Endometrium (tissue), 2 donors: Measurements from ENCODE around the gene GPX6.
"Not testable (repeated sequence)": the region's sequence is repeated elsewhere in the genome, so short reads cannot be mapped to it uniquely, and the experiment has no call there.

Experiments
- FAIRE-seq: peaks from 2 replicates; lab custom pipeline; 2012; peaks lifted over from hg19 to GRCh38; lab: Jason Lieb, UNC
- donor health status: control.
- donor health status: control.

Gene GPX6, protein sequence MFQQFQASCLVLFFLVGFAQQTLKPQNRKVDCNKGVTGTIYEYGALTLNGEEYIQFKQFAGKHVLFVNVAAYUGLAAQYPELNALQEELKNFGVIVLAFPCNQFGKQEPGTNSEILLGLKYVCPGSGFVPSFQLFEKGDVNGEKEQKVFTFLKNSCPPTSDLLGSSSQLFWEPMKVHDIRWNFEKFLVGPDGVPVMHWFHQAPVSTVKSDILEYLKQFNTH

DNA sequence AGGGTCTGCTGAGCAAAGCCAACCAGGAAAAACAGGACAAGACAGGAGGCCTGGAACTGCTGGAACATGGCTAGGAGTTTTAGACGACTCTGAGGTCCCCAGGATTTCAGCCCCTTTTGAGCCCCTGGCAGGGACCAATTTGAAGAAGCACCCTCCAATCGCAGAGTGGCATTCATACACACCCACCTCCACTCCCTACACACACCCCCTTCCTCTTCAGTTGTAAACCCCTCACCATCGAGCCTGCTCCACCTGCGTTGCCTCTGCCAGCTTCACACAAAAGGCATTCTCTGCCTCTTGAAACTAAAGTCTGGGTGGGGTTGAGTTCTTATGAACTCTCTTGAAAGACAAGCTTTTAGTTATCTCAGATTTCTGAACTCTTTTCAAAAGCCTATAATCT is at the start of gene GPX6:
TSS of gene GPX6 (minus strand) at position 118 of the 400 bp plus-strand sequence. CDS start at position 68, 50 bp downstream.
- no peak for FAIRE-seq

DNA sequence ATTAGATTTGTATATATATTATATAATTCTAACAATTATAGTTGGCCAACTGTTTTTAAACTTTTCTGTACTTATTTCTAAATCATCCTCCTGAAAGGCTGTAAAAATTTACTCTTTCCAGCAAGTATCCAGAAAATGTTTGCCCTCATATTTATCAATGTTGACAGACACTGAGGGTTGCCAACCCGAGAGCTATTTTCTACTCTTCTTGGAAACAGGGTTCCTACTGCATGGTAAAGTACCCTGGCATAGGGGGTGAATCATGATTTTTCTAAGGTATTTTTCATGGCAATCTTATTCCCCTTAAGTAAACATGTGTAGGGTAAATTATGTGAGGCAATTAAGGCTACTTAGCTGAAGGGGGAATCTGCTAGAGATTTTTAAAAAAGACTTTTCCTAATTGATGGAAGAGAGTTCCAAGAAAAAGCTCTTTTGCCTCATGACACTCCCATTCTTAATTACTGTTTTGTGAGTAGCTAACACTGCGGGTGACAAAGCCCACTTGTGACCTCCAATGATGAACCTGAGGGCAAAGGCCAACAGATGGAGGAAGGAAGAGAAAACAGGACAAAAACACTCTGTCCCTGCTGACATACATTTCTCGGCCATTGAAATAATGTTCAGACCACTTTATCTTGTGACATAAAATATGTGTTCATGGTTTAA is 48.0 kb upstream of the GPX6 start:
- no peak for FAIRE-seq

- no peak for FAIRE-seq
These were observed 43.0 kb upstream of the GPX6 start for GRCh38 chr6:28558629-28559028.

GRCh38 chr6:28555136-28555535 is 39.5 kb upstream of the GPX6 start:
- FAIRE-seq, result no peak

GRCh38 chr6:28553986-28554881 is 38.6 kb upstream of the GPX6 start:
- FAIRE-seq, result no peak

- FAIRE-seq, result no peak
These were observed 37.9 kb upstream of the GPX6 start for GRCh38 chr6:28553384-28553985.

DNA sequence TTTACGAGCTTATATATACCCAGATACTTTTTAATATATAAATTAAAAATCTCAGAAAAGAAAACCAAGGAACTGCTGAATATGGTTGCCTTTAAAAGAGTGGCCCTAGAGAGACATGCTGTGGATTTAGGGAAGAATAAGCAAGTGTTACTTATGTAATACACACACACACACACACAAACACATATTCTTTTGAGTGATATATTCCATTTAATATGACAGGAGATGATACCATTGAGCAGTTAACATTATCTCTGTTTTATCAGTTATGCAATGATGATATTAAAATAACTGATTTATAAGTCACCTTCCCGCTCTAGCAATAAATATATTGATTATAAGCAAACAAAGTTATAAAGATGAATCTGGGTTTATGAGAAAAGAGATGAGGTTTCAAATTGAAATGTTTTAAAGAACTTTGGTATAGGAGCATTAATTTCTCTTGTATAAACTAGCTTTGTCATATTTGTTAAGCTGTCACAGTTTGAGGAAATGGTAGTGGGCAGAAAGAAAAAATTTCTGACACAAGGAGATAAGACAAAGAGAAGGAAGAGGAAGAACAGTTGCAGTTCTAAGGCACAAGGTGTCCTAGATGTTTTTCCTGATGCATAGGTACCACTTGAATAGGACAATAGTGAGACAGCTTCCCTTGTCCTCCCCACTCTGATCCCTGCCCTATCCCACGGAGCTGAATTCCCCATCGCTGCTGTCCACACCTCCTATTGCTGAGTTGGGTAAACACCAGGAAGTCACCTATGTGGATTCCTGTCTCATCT is 36.5 kb upstream of the GPX6 start:
- no peak for FAIRE-seq

DNA sequence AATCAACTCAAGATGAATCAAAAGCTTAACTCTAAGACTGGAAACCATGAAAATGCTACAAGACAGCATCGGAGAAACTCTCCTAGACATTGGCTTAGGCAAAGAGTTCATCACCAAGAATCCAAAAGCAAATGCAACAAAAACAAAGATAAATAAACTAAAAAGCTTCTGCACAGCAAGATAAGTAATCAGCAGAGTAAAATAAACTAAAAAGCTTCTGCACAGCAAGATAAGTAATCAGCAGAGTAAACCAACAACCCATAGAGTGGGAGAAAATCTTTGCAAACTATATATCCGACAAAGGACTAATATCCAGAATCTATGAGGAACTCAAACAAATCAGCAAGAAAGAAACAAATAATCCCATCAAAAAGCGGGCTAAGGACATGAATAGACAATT is 31.4 kb upstream of the GPX6 start:
- FAIRE-seq, result not testable (repeated sequence)

DNA sequence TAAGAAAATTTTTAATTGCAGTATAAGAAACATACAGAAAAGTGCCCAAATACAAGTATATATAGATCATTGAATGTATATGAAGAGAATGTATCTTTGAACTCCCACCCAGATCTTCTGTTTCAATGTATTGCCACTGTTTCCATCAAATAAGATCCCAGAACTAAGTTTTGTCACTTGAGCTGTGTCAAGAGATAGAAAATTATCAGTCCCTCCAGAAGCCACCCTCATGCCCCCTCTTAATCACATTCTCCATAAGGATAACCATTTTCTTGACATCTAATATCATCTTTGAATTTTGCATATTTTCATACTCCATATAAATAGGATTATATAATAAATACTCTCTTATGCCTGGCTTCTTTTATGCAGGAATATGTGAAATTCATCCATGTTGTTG is 30.4 kb upstream of the GPX6 start:
- no peak for FAIRE-seq

DNA sequence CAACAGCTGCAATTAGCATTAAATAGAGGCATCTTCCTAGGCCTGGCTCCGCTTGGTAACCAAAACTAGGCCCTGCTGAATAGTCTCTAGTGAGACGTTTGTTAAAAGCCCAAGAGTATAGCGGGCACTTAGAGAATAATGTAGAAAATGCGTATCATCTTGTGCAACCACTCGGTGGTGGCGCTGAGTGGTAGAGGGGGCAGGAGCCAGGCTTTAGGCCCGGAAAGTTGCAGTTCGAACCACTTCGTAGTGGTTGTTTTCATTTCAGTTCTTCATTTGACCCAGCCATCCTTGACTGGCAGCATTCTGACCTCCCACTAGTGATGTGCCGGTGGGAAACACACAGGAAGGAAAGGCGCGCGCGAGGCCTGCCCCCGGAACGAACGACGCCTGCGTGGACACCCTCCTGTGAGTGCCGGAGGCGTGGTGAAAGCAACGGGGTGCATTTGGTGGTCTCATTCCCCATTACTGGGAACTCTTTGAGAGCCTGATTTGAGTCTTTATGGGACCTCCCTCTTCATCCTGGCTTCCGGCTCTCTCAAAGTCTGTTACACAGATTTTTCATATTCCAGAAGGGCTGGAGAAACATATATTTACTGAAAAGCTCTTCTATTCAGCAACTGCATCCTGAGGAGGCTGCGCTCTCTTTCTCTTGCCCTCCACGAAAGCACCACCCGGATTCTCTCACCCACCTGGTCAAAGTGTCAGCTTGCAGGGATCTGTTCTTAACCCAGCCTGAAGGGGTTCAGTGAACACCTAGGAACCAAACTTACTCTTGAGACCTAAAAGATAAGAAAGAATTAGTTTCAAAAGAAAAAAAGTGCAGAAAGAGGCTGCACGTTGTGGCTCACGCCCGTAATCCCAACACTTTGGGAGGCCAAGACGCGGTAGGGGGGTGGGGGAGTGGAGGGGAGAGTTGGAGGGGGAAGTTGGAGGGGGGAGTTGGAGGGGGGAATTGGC is 28.3 kb upstream of the GPX6 start:
- no peak for FAIRE-seq

- no peak for FAIRE-seq
These were observed 27.1 kb upstream of the GPX6 start for GRCh38 chr6:28542440-28543296.

- FAIRE-seq, result no peak
These were observed 26.4 kb upstream of the GPX6 start for GRCh38 chr6:28541996-28542395.

- no peak for FAIRE-seq
These were observed 22.0 kb upstream of the GPX6 start for GRCh38 chr6:28537509-28538140.

DNA sequence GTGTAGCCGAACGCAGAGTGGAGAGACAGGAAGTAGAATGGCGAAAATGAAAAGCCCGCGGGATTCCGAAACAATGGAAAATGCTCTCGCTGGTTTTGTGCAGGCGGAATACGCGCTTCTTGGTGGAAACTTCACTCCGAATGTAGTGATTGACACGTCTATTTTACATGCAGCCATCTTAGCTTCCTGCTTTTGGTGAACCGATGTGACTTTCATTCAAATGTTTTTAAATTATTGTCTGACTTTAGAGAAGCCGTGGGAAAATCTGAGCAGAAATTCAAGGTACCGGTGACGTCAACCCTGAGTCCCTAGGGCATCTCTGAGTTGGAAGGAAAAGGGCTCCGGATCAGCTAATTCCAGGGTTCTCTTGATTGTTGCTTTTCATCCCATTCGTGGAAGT is 21.5 kb upstream of the GPX6 start:
- no peak for FAIRE-seq

- no peak for FAIRE-seq
These were observed 19.3 kb upstream of the GPX6 start for GRCh38 chr6:28534875-28535274.

GRCh38 chr6:28534306-28534705 is 18.7 kb upstream of the GPX6 start:
- no peak for FAIRE-seq

DNA sequence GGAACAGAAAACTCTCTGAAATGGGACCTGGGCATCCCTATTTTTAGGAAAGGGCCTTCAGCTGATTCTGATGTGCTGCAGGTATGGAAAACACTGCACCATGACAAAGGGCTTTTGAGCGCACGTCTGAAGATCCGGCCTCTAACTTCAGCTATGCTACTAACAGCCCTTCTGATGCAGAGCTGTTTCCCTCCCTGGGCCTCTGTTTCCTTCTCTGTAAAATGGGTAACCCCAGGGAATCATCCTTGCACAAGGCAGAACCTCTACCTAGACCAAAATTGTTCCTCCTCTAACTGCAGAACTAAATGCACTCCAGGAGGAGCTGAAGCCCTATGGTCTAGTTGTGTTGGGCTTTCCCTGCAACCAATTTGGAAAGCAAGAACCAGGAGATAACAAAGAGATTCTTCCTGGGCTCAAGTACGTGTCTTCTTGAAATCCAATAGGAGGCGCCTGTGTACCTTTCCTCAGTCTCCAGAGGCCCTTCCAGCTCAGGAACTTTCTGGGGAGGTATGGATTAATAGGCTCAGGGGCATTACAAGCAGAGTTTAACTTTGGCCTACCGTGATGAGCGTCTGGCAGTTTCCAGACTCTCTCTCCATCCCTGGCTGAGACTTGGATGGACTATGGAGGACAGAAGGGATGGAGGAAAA is 16.0 kb upstream of the GPX6 start:
- no peak for FAIRE-seq

DNA sequence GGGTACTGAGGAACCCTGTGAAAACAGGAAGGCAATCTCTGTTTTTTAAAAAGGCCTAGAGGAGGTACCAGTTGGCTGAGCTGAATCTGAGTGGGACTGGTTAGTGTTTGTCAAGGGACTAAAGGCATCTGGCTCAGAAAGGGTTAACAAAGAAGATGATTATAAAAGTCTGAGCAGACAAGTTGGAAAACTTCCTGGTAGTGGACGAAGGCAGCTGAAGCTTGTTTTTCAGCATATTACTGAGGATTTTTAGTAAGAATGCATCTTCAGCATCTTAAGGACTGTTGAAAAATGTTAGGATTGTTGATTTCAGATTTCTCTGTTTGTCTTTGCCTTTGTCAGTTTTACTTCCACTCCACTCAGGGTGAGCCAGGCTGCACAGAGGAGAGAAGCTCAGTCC is 15.2 kb upstream of the GPX6 start:
- no peak for FAIRE-seq
